Neural cell (in vitro differentiated cells): ENCODE results near the gene TRIM4. TPM values are rescaled to one million over a fixed set of nuclear protein-coding genes. Genes with fewer than 3 reads are reported as not detected.

ENCODE experiments used
- H2AFZ ChIP-seq: fragments of 200-600, 300-800 bp; sonication (generic), shearing (Covaris generic); 2 replicates; pipeline ENCODE4 v1.6.0; 2014; ENCODE audit warnings: low read depth, mild to moderate bottlenecking, antibody characterized with exemption, low read length, moderate library complexity
- H3F3A ChIP-seq: fragments of 200-600 bp; shearing (Covaris generic); 2 replicates; pipeline ENCODE4 v1.6.1; 2016; ENCODE audit warnings: mild to moderate bottlenecking, moderate library complexity, mixed read lengths, antibody characterized with exemption, low read length; ENCODE audit not compliant: insufficient read depth, poor library complexity, severe bottlenecking
- H3K27ac ChIP-seq: fragments of 200-600, 300-800 bp; sonication (generic), shearing (Covaris generic); 2 replicates; pipeline ENCODE4 v1.5.1; 2014; ENCODE audit warnings: mild to moderate bottlenecking, low read length, moderate library complexity
- H3K27me3 ChIP-seq: fragments of 300-800, 200-600 bp; sonication (generic), shearing (Covaris generic); 2 replicates; pipeline ENCODE4 v1.6.0; 2014; ENCODE audit warnings: mild to moderate bottlenecking, low read depth, low read length, moderate library complexity; ENCODE audit not compliant: insufficient read depth
- H3K36me3 ChIP-seq: fragments of 300-800, 200-600 bp; sonication (generic), shearing (Covaris generic); 2 replicates; pipeline ENCODE4 v1.5.1; 2014; ENCODE audit warnings: mild to moderate bottlenecking, antibody characterized with exemption, low read length, moderate library complexity; ENCODE audit not compliant: insufficient read depth
- H3K4me2 ChIP-seq: fragments of 300-800, 200-600 bp; sonication (generic), shearing (Covaris generic); 2 replicates; pipeline ENCODE4 v1.6.0; 2014; ENCODE audit warnings: mild to moderate bottlenecking, low read length
- H3K4me3 ChIP-seq: fragments of 300-800, 200-600 bp; sonication (generic), shearing (Covaris generic); 2 replicates; pipeline ENCODE4 v1.5.1; 2014; ENCODE audit warnings: mild to moderate bottlenecking, low read length, moderate library complexity
- H3K79me2 ChIP-seq: fragments of 200-600 bp; shearing (Covaris generic); replicated peaks from 2 replicates; pipeline ENCODE4 v1.6.0; 2014; ENCODE audit warnings: mild to moderate bottlenecking, low read length, moderate library complexity; ENCODE audit not compliant: insufficient read depth
- H3K9ac ChIP-seq: fragments of 300-800, 200-600 bp; sonication (generic), shearing (Covaris generic); 2 replicates; pipeline ENCODE4 v1.6.1; 2016; ENCODE audit warnings: mild to moderate bottlenecking, low read length, mixed read lengths
- H3K9me2 ChIP-seq: fragments of 200-600 bp; shearing (Covaris generic); 2 replicates; pipeline ENCODE4 v1.6.1; 2016; ENCODE audit warnings: mild to moderate bottlenecking, low read length, mixed read lengths; ENCODE audit not compliant: insufficient read depth
- H3K9me3 ChIP-seq: fragments of 200-600, 300-800 bp; sonication (generic), shearing (Covaris generic); 2 replicates; pipeline ENCODE4 v1.6.1; 2016; ENCODE audit warnings: mild to moderate bottlenecking, mixed run types, low read length, moderate library complexity, mixed read lengths
- H4K20me1 ChIP-seq: fragments of 200-600 bp; shearing (Covaris generic); 2 replicates; pipeline ENCODE4 v1.6.1; 2016; ENCODE audit warnings: mild to moderate bottlenecking, mixed run types; ENCODE audit not compliant: insufficient read depth
- CTCF ChIP-seq: fragments of 450-650 bp; IDR thresholded peaks from 2 replicates; pipeline ENCODE4 v1.5.1; 2014; ENCODE audit warnings: antibody characterized with exemption, mild to moderate bottlenecking, moderate library complexity; ENCODE audit not compliant: poor library complexity, severe bottlenecking
- EP300 ChIP-seq: fragments of 450-650 bp; conservative IDR thresholded peaks from 2 replicates; pipeline ENCODE4 v1.6.1; 2014; ENCODE audit warnings: antibody characterized with exemption, mild to moderate bottlenecking, moderate library complexity; ENCODE audit not compliant: poor library complexity, severe bottlenecking
- EZH2 ChIP-seq: fragments of 200-600, 300-800 bp; shearing (Covaris generic), sonication (generic); IDR thresholded peaks from 2 replicates; pipeline ENCODE4 v1.6.1; 2014; ENCODE audit warnings: antibody characterized with exemption, low read length, borderline replicate concordance, mild to moderate bottlenecking; ENCODE audit not compliant: insufficient read depth, poor library complexity, severe bottlenecking
- MXI1 ChIP-seq: fragments of 450-650 bp; conservative IDR thresholded peaks from 2 replicates; pipeline ENCODE4 v1.6.1; 2014; ENCODE audit warnings: antibody characterized with exemption, mild to moderate bottlenecking; ENCODE audit not compliant: poor library complexity, severe bottlenecking
- POLR2AphosphoS5 ChIP-seq: IDR thresholded peaks from 2 replicates; pipeline ENCODE4 v1.6.1; 2012
- RAD21 ChIP-seq: fragments of 450-650 bp; conservative IDR thresholded peaks from 2 replicates; pipeline ENCODE4 v1.6.1; 2014; ENCODE audit warnings: antibody characterized with exemption, mild to moderate bottlenecking, moderate library complexity
- REST ChIP-seq: IDR thresholded peaks from 2 replicates; pipeline ENCODE4 v1.6.1; 2012; ENCODE audit warnings: borderline replicate concordance
- SMC3 ChIP-seq: fragments of 450-650 bp; conservative IDR thresholded peaks from 2 replicates; pipeline ENCODE4 v1.6.1; 2014; ENCODE audit warnings: antibody characterized with exemption, mild to moderate bottlenecking, moderate library complexity; ENCODE audit not compliant: poor library complexity
- TAF1 ChIP-seq: IDR thresholded peaks from 2 replicates; pipeline ENCODE4 v1.6.1; 2012; ENCODE audit warnings: low read depth
- polyA plus RNA-seq: library from polyadenylated mRNA; depleted of rRNA; stranded (reverse); fragments of >200 nt; gene quantifications from 2 replicates; pipeline ENCODE4 v1.2.3, GENCODE V29; 2014

TRIM4 gene
- polyA plus RNA-seq, 1 donor from 2014 or later = not detected

GRCh38 chr7:99860281-99861127 is 58.8 kb downstream of the TRIM4 start:
- no peaks in the 10 kb centered on the region for H4K20me1 ChIP-seq
- H3K4me3 ChIP-seq = no peak overlapping the region
- no peaks in the 10 kb centered on the region for H3K27me3 ChIP-seq
- H3K9me3 ChIP-seq = peaks cover 7% of the 10 kb centered on the region
- H3K4me2 ChIP-seq = no peak overlapping the region
- H3K79me2 ChIP-seq = no peaks in the 10 kb centered on the region
- no peaks in the 10 kb centered on the region for H3F3A ChIP-seq
- TF ChIP-seq MXI1 (no peak), CTCF (no peak), SMC3 (no peak), POLR2AphosphoS5 (no peak), REST (no peak), RAD21 (no peak), EZH2 (no peak), TAF1 (no peak)
- no peak overlapping the region for H3K9ac ChIP-seq
- H3K36me3 ChIP-seq = no peaks in the 10 kb centered on the region
- H3K27ac ChIP-seq = no peak overlapping the region
- H3K9me2 ChIP-seq = no peaks in the 10 kb centered on the region
- no peak overlapping the region for H2AFZ ChIP-seq

GRCh38 chr7:99855236-99855635 is 64.1 kb downstream of the TRIM4 start:
- TF ChIP-seq TAF1 = no peak
- TF ChIP-seq RAD21 = no peak
- TF ChIP-seq REST = no peak
- no peak for TF ChIP-seq SMC3
- TF ChIP-seq CTCF = no peak
- TF ChIP-seq EP300 = no peak
- no peak for TF ChIP-seq POLR2AphosphoS5
- no peak for TF ChIP-seq MXI1
- no peak for TF ChIP-seq EZH2

More at GRCh38 chr7:99855236-99855635, 64.1 kb downstream of the TRIM4 start:
- Histone ChIP-seq H3K36me3 (no peaks in the 10 kb centered on the region), H3K79me2 (no peaks in the 10 kb centered on the region), H3K27ac (no peak overlapping the region), H3K9me3 (no peaks in the 10 kb centered on the region), H4K20me1 (no peaks in the 10 kb centered on the region), H2AFZ (no peak overlapping the region), H3K4me3 (no peak overlapping the region), H3K27me3 (no peaks in the 10 kb centered on the region), H3K9ac (no peak overlapping the region), H3F3A (no peaks in the 10 kb centered on the region), H3K4me2 (no peak overlapping the region), H3K9me2 (no peaks in the 10 kb centered on the region)
